Measurements from ENCODE around the gene CATSPER1.

The CATSPER1 gene

DNA sequence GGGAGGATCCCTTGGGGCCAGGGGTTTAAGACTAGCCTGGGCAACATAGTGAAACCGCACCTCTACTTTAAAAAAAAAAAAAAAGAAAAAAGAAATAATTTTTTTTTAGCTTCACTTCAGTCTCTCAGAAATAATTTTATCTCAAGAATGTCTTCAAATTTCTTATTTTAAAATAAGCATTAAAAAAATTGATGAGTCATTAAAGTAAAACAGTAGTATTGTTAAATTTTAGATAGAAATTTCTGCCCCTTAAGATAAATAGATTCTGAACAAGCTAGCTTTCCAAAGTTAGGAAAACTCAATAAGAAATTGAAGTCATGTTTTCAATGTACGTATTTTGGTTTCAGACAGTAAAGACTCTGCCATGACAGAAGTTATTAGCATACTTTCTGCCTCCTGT lies 36.1 kb upstream of the CATSPER1 start:
- Mint-ChIP-seq H3K9me3 (no peaks in the 10 kb centered on the region), H3K27ac (no peak overlapping the region), H3K4me3 (no peak overlapping the region), H3K36me3 (peaks cover 93% of the 10 kb centered on the region), H3K27me3 (no peaks in the 10 kb centered on the region), H3K4me1 (peaks cover 56% of the 10 kb centered on the region)
- no peak for ATAC-seq

DNA sequence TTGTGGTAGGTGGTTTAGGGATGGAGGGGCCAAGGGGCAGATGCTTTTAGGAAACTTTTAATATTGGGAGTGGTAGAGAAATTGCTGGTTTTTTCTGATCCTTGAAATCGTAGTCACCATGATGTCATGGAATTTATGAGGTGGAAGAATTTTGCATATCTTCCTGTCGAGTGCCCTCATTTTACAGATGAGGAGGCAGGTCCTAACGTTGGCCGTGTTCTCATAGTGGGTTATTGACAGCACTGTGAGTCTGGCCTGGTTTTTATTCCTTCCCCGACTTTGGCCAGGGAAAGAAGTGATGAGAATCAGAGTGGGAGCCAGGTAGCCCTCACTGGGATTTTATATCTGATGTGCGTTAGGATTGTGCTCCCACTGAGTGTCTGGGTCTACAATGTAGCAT lies 35.0 kb upstream of the CATSPER1 start:
- Mint-ChIP-seq H3K27ac (peak overlapping the region; percentile 74), H3K4me1 (peaks cover 44% of the 10 kb centered on the region), H3K4me3 (no peak overlapping the region), H3K36me3 (peaks cover 93% of the 10 kb centered on the region), H3K9me3 (no peaks in the 10 kb centered on the region), H3K27me3 (no peaks in the 10 kb centered on the region)
- no peak for ATAC-seq

DNA sequence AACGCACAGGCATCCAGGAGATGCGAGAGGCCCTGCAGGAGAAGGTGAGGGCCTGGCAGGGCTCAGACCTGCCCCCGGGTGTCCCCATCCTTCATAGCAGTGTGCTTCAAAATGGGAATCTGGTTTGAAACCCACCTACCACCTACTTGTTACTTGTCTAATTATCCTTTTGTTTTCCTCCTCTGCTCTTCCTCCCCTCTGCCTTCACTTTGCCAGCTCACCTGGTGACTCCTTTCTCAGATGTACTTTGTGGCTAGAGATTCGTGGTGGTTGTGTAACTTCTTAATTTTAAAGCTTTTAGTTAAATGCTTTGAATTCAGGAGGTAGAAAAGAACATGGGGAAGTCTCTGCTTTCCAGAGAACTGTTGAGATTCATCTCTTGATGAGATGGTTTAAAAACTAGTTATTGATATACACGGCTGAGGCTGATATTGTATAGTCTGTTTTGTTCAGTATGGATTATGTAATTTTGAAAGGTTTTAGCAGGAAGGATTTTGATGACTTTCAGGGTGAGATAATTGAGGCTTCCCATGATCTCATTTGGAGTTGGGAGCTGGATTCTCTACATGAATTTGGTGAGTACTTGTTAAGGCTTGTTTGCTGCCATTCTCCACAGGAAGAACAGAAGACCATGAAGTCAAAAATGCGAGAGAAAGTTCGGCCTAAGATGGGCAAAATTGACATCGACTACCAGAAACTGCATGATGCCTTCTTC lies 33.8 kb upstream of the CATSPER1 start:
- Mint-ChIP-seq H3K27me3 (no peaks in the 10 kb centered on the region), H3K36me3 (peaks cover 95% of the 10 kb centered on the region), H3K4me3 (no peak overlapping the region), H3K9me3 (no peaks in the 10 kb centered on the region), H3K27ac (peak overlapping the region; percentile 74), H3K4me1 (peaks cover 41% of the 10 kb centered on the region)
- no peak for ATAC-seq

DNA sequence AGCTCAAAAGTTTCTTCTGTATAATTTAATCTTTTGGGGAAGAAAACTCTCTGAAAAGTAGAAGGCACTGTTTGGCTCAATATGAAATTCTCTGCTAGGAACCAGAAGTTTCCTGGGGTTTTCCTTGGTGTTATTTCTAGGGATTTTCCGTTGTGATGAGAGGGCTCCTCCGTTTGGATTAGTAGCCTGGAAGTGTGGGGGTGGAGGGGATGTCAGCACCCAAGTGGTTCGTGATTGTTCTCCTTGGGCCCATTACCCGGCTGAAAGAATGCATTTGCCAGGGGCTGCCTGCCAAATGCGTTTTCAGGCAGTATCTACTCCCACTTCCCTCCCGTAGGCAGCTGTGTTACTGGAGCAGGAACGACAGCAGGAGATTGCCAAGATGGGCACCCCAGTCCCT lies 30.2 kb upstream of the CATSPER1 start:
- H3K4me3 Mint-ChIP-seq = no peak overlapping the region
- H3K36me3 Mint-ChIP-seq = peaks cover 77% of the 10 kb centered on the region
- no peaks in the 10 kb centered on the region for H3K27me3 Mint-ChIP-seq
- ATAC-seq = no peak
- no peak overlapping the region for H3K27ac Mint-ChIP-seq
- H3K9me3 Mint-ChIP-seq = no peaks in the 10 kb centered on the region
- H3K4me1 Mint-ChIP-seq = peaks cover 43% of the 10 kb centered on the region

DNA sequence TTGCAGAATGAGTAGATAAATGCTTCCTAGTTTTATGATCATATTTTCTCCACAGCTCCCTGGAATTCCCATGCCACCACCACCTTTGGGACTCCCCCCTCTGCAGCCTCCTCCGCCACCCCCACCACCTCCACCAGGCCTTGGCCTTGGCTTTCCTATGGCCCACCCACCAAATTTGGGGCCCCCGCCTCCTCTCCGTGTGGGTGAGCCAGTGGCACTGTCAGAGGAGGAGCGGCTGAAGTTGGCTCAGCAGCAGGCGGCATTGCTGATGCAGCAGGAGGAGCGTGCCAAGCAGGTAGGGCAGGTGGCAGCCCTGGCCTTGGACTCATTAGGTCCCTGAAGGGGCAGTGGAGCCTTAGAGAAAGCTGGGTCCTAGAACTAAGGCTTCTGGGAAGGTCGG lies 28.7 kb upstream of the CATSPER1 start:
- H3K4me3 Mint-ChIP-seq = no peak overlapping the region
- no peak overlapping the region for H3K27ac Mint-ChIP-seq
- H3K36me3 Mint-ChIP-seq = peaks cover 62% of the 10 kb centered on the region
- no peaks in the 10 kb centered on the region for H3K27me3 Mint-ChIP-seq
- no peaks in the 10 kb centered on the region for H3K9me3 Mint-ChIP-seq
- no peak for ATAC-seq
- H3K4me1 Mint-ChIP-seq = peaks cover 39% of the 10 kb centered on the region

DNA sequence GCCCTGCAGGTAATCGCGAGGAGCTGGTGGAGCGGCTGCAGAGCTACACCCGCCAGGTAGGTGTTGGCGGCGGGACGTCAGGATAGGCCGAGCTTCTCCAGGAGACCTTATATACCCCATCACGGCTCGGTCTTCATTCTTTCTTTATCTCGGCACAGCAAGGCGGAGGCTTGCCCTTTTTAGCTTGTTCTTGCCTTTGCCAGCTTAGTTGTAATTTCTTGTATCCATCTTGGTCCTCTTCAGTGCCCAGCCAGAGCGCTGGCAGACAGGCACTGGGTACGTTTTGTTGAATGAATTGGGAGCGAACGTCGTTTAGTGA lies 26.3 kb upstream of the CATSPER1 start:
- Mint-ChIP-seq H3K4me3 (peak overlapping the region; percentile 99), H3K4me1 (peaks cover 35% of the 10 kb centered on the region), H3K27me3 (peaks cover 18% of the 10 kb centered on the region), H3K9me3 (no peaks in the 10 kb centered on the region), H3K36me3 (peaks cover 38% of the 10 kb centered on the region), H3K27ac (peak overlapping the region; percentile 94)
- ATAC-seq = no peak

DNA sequence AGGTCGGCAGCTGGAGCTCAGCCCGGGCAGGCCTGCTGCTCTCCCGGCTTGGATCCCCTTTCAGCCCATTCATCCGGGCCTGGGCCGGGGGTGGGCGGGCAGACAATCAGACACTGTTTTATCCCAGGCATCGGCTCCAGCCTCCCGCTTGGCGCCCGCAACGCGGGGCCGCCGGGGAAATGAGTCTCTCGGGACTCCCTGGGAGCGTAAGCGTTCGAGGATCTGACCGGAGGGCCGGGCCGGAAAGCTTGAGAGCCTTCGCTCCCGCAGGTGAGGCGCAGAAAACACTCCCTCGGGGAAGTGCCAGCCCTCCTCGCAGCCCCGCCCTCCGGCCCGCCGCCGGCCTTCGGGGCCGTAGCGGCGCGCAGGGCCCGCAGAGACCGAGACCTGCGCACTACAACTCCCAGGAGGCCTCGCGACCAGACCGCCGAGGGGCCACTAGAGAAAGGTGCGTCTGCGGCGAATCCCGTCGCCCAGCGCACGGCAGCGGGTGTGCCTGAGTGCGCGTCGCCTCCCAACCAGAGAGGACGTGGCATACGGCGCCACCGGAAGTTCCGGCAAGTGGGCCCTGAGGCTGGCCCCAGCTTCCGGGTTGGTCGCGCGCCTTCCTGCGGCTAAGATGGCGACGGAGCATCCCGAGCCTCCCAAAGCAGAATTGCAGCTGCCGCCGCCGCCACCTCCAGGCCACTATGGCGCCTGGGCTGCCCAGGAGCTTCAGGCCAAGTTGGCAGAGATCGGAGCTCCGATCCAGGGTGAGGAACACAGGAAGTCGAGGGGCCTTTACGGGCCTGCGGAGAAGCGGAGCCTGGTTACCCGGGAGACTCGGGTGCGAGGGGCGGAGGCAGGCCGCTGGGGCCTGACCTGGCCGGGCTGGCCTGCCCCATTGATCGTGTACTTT lies 25.7 kb upstream of the CATSPER1 start, which contains the start of gene SF3B2:
SF3B2 (plus strand) TSS at position 599 of the 898 bp plus-strand sequence; CDS start at position 620, 21 bp downstream.
- no peaks in the 10 kb centered on the region for H3K9me3 Mint-ChIP-seq
- H3K4me3 Mint-ChIP-seq = peak within 1 kb of the TSS; percentile 99
- H3K27ac Mint-ChIP-seq = peak within 1 kb of the TSS; percentile 94
- H3K36me3 Mint-ChIP-seq = peaks cover 32% of the 10 kb centered on the region
- peaks cover 18% of the 10 kb centered on the region for H3K27me3 Mint-ChIP-seq
- H3K4me1 Mint-ChIP-seq = peaks cover 35% of the 10 kb centered on the region
- ATAC-seq = peak; percentile 99

DNA sequence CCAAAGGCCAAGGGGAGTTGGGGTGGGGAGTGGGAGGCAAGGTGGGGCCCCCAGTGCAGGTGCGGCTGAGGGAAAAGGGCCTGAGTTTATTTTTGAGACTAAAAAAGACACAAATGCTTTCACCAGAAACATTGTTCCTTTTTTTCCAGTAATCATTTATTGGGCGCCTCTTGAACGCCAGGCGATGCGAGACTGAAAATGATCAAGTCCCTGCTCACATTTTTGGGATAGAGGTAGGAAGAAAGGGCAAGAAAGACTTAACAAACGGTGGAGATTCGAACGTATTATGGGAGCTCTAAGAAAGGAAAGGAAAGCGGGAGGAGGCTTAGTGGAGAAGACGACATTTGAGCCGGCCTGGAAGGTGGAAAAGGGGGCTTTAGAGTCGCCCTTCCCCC lies 25.1 kb upstream of the CATSPER1 start:
- peak overlapping the region; percentile 94 for H3K27ac Mint-ChIP-seq
- no peaks in the 10 kb centered on the region for H3K9me3 Mint-ChIP-seq
- no peak for ATAC-seq
- H3K4me3 Mint-ChIP-seq = peak overlapping the region; percentile 99
- H3K27me3 Mint-ChIP-seq = peaks cover 18% of the 10 kb centered on the region
- peaks cover 26% of the 10 kb centered on the region for H3K36me3 Mint-ChIP-seq
- H3K4me1 Mint-ChIP-seq = peaks cover 35% of the 10 kb centered on the region

DNA sequence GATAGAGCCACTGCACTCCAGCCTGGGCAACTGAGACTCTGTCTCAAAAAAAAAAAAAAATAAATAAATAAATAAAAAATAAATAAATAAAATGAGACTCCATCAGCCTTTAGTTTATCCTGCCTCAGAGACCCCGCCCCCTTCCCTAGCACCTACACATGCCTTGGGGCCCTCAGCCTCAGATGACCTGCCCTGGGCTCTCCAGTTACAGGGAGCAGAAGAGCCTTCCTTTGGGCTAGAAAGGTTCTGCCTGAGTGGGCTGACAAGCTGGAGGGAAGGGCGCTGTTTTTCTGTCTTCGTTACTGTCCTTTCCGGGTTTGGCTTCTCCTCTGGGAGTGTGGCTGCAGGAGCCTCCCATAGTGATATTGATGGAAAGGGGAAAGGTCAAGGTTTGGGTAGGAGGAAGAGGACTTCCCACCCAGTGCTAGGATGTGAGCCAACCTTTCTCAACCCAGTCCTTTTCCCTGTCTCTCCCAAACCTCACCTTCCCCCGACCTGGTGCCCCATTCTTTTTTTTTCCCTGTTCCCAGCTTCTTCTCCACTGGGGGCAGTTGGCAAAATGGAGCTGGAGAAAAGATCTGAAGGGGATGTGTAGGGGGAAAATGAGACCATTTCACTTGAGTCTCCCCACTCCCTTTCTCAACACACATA lies 24.4 kb upstream of the CATSPER1 start:
- ATAC-seq = no peak
- peak overlapping the region; percentile 94 for H3K27ac Mint-ChIP-seq
- H3K9me3 Mint-ChIP-seq = no peaks in the 10 kb centered on the region
- H3K4me3 Mint-ChIP-seq = peak overlapping the region; percentile 99
- peaks cover 37% of the 10 kb centered on the region for H3K4me1 Mint-ChIP-seq
- peaks cover 18% of the 10 kb centered on the region for H3K27me3 Mint-ChIP-seq
- peaks cover 19% of the 10 kb centered on the region for H3K36me3 Mint-ChIP-seq

DNA sequence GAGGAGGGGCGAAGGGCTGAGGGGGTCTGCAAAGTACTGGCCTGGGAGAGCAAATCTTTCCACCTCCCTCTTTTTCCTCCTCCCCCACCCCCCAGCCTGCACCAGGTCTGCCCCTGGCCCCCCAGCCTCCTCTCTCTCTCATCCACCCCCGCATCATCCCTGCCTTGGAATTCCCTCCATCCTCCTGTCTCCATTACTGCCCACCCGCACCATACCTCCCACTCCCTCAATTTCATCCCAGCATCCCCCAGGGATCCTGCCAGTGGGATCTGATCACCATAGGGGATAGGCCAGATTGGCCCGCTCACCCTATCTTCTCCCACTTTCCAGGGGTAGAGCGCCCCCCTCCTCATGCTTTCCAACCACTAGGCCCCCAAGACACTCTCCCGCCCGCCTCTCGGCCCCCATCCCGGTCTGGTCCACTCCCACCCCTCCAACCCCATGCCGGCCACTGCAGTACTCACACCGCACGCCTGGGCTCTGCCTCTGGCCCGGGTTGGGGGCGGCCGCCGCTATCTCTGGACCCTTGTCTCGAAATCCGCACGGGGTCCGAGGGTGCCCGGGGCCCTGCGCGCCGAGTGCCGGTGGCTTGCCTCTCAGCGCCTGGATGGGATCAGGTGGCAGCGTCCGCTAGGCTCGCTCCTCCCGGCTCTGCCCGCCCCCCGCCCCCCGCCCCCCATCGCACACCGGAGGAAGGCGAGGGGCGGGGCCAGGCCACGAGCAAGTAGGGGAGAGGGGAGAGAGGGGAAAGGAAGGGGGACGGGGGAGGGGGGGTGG lies 22.5 kb upstream of the CATSPER1 start, which contains the start of gene GAL3ST3:
GAL3ST3 (minus strand) TSS at position 615 of the 777 bp plus-strand sequence. CDS start 3,746 bp downstream, outside the sequence.
- no peaks in the 10 kb centered on the region for H3K9me3 Mint-ChIP-seq

DNA sequence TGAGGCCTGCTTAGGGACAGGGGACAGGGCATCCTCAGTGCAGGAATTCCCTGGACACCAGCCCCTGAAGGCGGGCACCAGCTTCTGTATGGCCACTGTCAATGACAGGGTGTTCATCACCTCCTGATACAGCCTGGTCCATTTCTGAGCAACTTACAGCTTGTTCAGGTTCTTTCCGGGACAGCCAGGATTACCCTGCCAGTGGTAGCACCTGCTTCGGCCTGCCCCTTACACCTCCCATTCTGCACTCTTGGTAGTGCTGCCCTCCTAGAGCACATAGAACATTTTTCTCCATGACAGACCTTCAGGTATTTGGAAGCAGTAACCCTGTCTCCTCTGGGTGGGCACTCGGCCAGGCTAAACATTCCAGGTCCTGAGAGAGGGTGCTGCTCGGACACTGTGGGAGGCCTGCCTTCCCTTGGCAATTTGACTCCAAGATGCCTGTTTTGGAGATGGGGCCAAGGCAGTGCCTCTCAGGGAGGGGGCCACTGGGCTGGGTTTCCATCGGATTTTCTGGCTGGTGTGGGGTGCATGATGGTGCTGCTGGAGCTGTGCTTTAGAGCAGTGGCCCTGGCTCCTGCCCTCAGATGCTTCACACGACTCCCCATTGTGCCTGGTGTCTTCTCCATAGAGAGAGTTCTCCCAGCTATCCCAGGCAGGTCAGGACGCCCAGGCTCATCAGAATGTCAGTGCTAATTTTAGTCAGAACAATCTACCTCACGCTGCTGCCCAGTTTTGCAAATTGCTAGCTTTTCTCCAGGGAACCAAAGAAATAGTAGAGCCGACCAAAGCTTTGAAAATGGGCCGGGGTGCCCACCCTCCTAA lies 21.5 kb upstream of the CATSPER1 start:
- H3K4me1 Mint-ChIP-seq = peaks cover 40% of the 10 kb centered on the region
- no peak for ATAC-seq
- H3K4me3 Mint-ChIP-seq = no peak overlapping the region
- peaks cover 5% of the 10 kb centered on the region for H3K36me3 Mint-ChIP-seq
- no peaks in the 10 kb centered on the region for H3K9me3 Mint-ChIP-seq
- H3K27ac Mint-ChIP-seq = no peak overlapping the region
- H3K27me3 Mint-ChIP-seq = peaks cover 18% of the 10 kb centered on the region

More for the DNA sequence above, 22.5 kb upstream of the CATSPER1 start, which contains the start of gene GAL3ST3:
- Mint-ChIP-seq H3K27ac (peak within 1 kb of the TSS; percentile 94), H3K4me1 (peaks cover 47% of the 10 kb centered on the region), H3K4me3 (no peak within 1 kb of the TSS), H3K27me3 (peaks cover 18% of the 10 kb centered on the region), H3K36me3 (peaks cover 5% of the 10 kb centered on the region)
- no peak for ATAC-seq

DNA sequence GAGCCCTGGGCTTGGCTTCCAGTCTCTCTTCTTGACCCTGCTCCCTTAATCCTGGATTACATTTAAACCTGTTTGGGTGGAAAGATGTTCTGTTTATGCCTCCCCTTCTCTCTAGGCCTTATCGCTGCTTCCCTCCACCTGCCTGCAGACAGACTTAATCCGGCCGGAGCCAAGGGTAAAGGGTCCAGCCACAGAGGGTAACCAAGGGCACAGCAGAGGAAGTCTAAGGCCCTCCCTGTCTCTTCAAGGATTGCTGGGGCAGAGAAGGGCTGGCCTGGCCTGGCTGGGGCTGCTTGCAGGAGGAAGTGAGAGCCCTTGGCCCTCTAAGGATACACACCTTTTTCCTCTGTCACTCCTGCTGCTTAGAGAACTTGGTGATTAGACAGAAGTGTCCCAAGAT lies 20.6 kb upstream of the CATSPER1 start:
- Mint-ChIP-seq H3K4me3 (no peak overlapping the region), H3K4me1 (peaks cover 34% of the 10 kb centered on the region), H3K27ac (no peak overlapping the region), H3K9me3 (no peaks in the 10 kb centered on the region), H3K27me3 (peaks cover 18% of the 10 kb centered on the region), H3K36me3 (no peaks in the 10 kb centered on the region)
- no peak for ATAC-seq

DNA sequence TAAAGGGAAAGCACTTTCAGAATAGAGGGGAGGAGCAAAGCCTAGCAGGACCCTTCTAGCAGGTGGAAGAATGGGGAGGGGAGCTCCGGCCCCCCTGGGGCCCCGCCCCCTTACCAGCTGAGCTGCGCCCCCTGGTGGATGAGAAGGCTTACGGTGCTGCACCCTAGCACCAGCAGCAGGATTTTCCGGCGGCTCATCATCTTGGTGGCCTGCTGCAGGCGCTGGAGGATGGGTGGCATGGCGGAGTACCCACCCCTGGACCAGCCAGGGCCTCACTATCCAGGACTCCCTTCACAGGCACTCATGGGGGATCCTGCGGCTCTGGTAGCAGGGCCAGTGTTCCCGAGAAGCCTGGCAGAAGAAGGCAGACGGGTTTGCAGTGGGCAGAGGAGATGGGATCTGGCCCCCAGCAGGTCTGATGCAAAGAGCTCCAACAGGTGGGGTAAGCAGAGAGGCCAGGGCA lies 18.9 kb upstream of the CATSPER1 start:
- H3K27me3 Mint-ChIP-seq = peaks cover 18% of the 10 kb centered on the region
- H3K4me3 Mint-ChIP-seq = peak overlapping the region; percentile 45
- peak; percentile 90 for ATAC-seq
- no peaks in the 10 kb centered on the region for H3K9me3 Mint-ChIP-seq
- H3K36me3 Mint-ChIP-seq = no peaks in the 10 kb centered on the region
- peaks cover 23% of the 10 kb centered on the region for H3K4me1 Mint-ChIP-seq
- no peak overlapping the region for H3K27ac Mint-ChIP-seq

DNA sequence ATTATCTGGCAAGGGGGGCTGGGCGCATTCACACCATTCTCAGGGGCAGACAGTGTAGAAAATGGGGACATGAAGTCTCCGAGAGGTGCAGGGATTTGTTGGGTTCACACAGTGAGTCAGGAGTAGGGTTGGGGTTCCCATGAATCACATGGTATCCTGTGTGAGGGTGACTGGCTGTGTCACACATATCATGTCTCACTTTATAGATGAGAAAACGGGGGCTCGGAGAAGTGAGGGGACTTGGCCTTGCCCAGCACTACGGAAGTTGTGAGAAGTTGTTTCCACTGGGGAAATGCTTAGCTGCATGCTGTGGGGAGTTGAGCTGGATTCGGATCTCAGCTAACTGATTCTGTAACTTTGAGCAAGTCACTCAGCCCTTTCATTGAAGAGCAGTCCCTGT lies 18.5 kb upstream of the CATSPER1 start:
- peaks cover 22% of the 10 kb centered on the region for H3K4me1 Mint-ChIP-seq
- ATAC-seq = peak; percentile 2
- no peaks in the 10 kb centered on the region for H3K36me3 Mint-ChIP-seq
- no peak overlapping the region for H3K27ac Mint-ChIP-seq
- peaks cover 16% of the 10 kb centered on the region for H3K27me3 Mint-ChIP-seq
- no peaks in the 10 kb centered on the region for H3K9me3 Mint-ChIP-seq
- H3K4me3 Mint-ChIP-seq = peak overlapping the region; percentile 45

All from stimulated activated memory B cell treated with anti-CD40 and anti-IgM and Interleukin-4, amounts not matched to agents 10 μg/mL and 1 μg/mL and 100 μg/mL, for 72 hours (primary cell).